GM21390 (cell line): ENCODE data around the gene MZB1.
"Not testable (repeated sequence)": the region's sequence is repeated elsewhere in the genome, so short reads cannot be mapped to it uniquely, and the experiment has no call there.

Source experiments
- ATAC-seq: cut with Tn5 transposase; IDR thresholded peaks from one replicate; pipeline ENCODE4 v1.9.1; 2021; ENCODE audit not compliant: unreplicated experiment

The MZB1 gene

GRCh38 chr5:139410993-139411828 lies 21.5 kb upstream of the MZB1 start:
- ATAC-seq = no peak

- ATAC-seq = no peak
Observed at GRCh38 chr5:139410121-139410992, 20.6 kb upstream of the MZB1 start.

- ATAC-seq = not testable (repeated sequence)
Observed at GRCh38 chr5:139409116-139409515, 19.4 kb upstream of the MZB1 start.

- ATAC-seq = no peak
Observed at GRCh38 chr5:139408191-139408590, 18.5 kb upstream of the MZB1 start.

GRCh38 chr5:139407517-139407916 lies 17.8 kb upstream of the MZB1 start:
- no peak for ATAC-seq

- no peak for ATAC-seq
Observed at GRCh38 chr5:139406963-139407362, 17.2 kb upstream of the MZB1 start.

- no peak for ATAC-seq
Observed at GRCh38 chr5:139404484-139404840, 14.7 kb upstream of the MZB1 start.

- ATAC-seq = peak; percentile 84
Observed at GRCh38 chr5:139403787-139404483, 14.2 kb upstream of the MZB1 start, which contains the start of gene SPATA24. TSS of gene SPATA24 (minus strand) at chr5:139404089. CDS start at chr5:139404060, 29 bp downstream.

- no peak for ATAC-seq
Observed at GRCh38 chr5:139403418-139403786, 13.7 kb upstream of the MZB1 start.

- no peak for ATAC-seq
Observed at GRCh38 chr5:139402561-139403158, 12.9 kb upstream of the MZB1 start.

- no peak for ATAC-seq
Observed at GRCh38 chr5:139401546-139401945, 11.8 kb upstream of the MZB1 start.

GRCh38 chr5:139399501-139400121 lies 9.9 kb upstream of the MZB1 start:
- no peak for ATAC-seq

GRCh38 chr5:139397921-139398320 lies 8.2 kb upstream of the MZB1 start:
- ATAC-seq = no peak

GRCh38 chr5:139396691-139397090 lies 7.0 kb upstream of the MZB1 start:
- no peak for ATAC-seq

GRCh38 chr5:139395844-139396640 lies 6.3 kb upstream of the MZB1 start:
- ATAC-seq = no peak

GRCh38 chr5:139394654-139395566 lies 5.2 kb upstream of the MZB1 start, which contains the start of gene PROB1:
TSS of gene PROB1 (minus strand) at chr5:139395104. CDS start at chr5:139395081, 23 bp downstream.
- ATAC-seq = no peak

- no peak for ATAC-seq
Observed at GRCh38 chr5:139394123-139394653, 4.5 kb upstream of the MZB1 start.

GRCh38 chr5:139393497-139394122 lies 3.9 kb upstream of the MZB1 start:
- ATAC-seq = no peak
